Vagina (tissue), 2 donors: ENCODE results near the gene PTPRE.

ENCODE experiments used
- POLR2A ChIP-seq, 2 donors: fragments of 450-650 bp; IDR thresholded peaks; one replicate each; pipeline ENCODE4 v1.6.1; 2017; ENCODE audit warnings: antibody characterized with exemption in 2 of 2, mild to moderate bottlenecking in 2 of 2, moderate library complexity in 2 of 2
- POLR2AphosphoS5 ChIP-seq, 2 donors: sonication (generic); formaldehyde crosslinking; IDR thresholded peaks; one replicate each; pipeline ENCODE4 v1.9.0; 2017; ENCODE audit warnings: antibody characterized with exemption in 2 of 2, mild to moderate bottlenecking in 2 of 2, low read depth in 1 of 2; ENCODE audit not compliant: insufficient read depth in 1 of 2
- TF ChIP-seq, protein P1 (sequence below), 3 experiments: fragments of 450-650 bp in 2 of 3; fragments of 200-600 bp in 1 of 3; sonication (generic) in 1 of 3; IDR thresholded peaks; one replicate each; pipeline ENCODE4 v1.5.1; 2017 to 2019; ENCODE audit warnings: antibody characterized with exemption in 3 of 3, mild to moderate bottlenecking in 2 of 3, moderate library complexity in 2 of 3

DNA sequence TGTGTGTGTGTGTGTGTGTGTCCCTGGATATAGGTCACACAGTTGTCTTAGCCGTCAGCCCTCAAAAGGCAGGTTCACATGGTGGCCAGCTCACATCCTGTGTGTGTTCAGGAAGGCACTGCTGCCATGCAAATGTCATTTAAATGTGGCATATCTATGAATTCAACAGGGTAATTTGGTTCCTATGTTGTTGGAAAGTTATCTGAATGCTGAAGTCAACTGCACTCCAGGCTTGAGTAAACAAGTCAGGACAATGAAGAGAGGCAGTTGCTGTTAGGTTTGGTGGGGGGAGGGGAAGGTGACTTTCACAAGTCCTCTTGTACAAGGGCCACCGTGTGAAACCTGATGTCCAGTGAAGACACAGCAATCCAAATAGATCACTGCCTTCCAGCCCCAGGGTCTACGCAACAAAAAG, 61.1 kb downstream of the PTPRE start:
- no peak for TF ChIP-seq POLR2AphosphoS5 (IDR thresholded peaks at IDR 0.05; ENCODE audit: insufficient read depth in 1 of 2, low read depth in 1 of 2)
- TF ChIP-seq, protein P1, sequence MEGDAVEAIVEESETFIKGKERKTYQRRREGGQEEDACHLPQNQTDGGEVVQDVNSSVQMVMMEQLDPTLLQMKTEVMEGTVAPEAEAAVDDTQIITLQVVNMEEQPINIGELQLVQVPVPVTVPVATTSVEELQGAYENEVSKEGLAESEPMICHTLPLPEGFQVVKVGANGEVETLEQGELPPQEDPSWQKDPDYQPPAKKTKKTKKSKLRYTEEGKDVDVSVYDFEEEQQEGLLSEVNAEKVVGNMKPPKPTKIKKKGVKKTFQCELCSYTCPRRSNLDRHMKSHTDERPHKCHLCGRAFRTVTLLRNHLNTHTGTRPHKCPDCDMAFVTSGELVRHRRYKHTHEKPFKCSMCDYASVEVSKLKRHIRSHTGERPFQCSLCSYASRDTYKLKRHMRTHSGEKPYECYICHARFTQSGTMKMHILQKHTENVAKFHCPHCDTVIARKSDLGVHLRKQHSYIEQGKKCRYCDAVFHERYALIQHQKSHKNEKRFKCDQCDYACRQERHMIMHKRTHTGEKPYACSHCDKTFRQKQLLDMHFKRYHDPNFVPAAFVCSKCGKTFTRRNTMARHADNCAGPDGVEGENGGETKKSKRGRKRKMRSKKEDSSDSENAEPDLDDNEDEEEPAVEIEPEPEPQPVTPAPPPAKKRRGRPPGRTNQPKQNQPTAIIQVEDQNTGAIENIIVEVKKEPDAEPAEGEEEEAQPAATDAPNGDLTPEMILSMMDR (IDR thresholded peaks at IDR 0.05), result no peak
- no peak for TF ChIP-seq POLR2A (IDR thresholded peaks at IDR 0.05)
